ENCODE data around the gene EIF4E2.

- TF ChIP-seq, protein P1, sequence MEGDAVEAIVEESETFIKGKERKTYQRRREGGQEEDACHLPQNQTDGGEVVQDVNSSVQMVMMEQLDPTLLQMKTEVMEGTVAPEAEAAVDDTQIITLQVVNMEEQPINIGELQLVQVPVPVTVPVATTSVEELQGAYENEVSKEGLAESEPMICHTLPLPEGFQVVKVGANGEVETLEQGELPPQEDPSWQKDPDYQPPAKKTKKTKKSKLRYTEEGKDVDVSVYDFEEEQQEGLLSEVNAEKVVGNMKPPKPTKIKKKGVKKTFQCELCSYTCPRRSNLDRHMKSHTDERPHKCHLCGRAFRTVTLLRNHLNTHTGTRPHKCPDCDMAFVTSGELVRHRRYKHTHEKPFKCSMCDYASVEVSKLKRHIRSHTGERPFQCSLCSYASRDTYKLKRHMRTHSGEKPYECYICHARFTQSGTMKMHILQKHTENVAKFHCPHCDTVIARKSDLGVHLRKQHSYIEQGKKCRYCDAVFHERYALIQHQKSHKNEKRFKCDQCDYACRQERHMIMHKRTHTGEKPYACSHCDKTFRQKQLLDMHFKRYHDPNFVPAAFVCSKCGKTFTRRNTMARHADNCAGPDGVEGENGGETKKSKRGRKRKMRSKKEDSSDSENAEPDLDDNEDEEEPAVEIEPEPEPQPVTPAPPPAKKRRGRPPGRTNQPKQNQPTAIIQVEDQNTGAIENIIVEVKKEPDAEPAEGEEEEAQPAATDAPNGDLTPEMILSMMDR (IDR thresholded peaks at IDR 0.05): no peak
- TF ChIP-seq POLR2A (IDR thresholded peaks at IDR 0.05) (no peak), EP300 (IDR thresholded peaks at IDR 0.05) (no peak)
Observed at GRCh38 chr2:232533944-232534710, 16.4 kb upstream of the EIF4E2 start.

Data from ovary (tissue), 3 donors.